Stimulated activated CD8-positive, alpha-beta memory T cell treated with anti-CD3 and anti-CD28 coated beads, Interleukin-12 subunit alpha, Interleukin-12 subunit beta, amount 100 ng/mL, for 24 hours (primary cell): ENCODE measurements around the gene PEAK1.
A peak's percentile ranks its signal among the peaks of the same experiment; 100 is the strongest.

Experiments used
- DNase-seq: peaks from one replicate; pipeline ENCODE4 v3.0.0-alpha.2; 2020; ENCODE audit errors: extremely low read depth

Gene PEAK1

GRCh38 chr15:77419836-77420609 is at the start of gene PEAK1:
Gene PEAK1, minus strand, starts transcription at chr15:77420104. Its CDS starts 238,178 bp downstream, at chr15:77181926.
- DNase-seq, result peak; percentile 99

GRCh38 chr15:77468896-77469295 is 49.0 kb upstream of the PEAK1 start:
- DNase-seq, result no peak

GRCh38 chr15:77466521-77466920 is 46.6 kb upstream of the PEAK1 start:
- DNase-seq, result no peak

GRCh38 chr15:77464129-77464865 is 44.4 kb upstream of the PEAK1 start:
- DNase-seq, result no peak

- no peak for DNase-seq
Observed at GRCh38 chr15:77461486-77461885, 41.6 kb upstream of the PEAK1 start.

- no peak for DNase-seq
Observed at GRCh38 chr15:77459031-77459430, 39.1 kb upstream of the PEAK1 start.

GRCh38 chr15:77457905-77458265 is 38.0 kb upstream of the PEAK1 start:
- DNase-seq, result no peak

- DNase-seq, result no peak
Observed at GRCh38 chr15:77457191-77457904, 37.4 kb upstream of the PEAK1 start.

GRCh38 chr15:77456746-77457145 is 36.8 kb upstream of the PEAK1 start:
- DNase-seq, result no peak

GRCh38 chr15:77455696-77456321 is 35.9 kb upstream of the PEAK1 start:
- no peak for DNase-seq

- no peak for DNase-seq
Observed at GRCh38 chr15:77454951-77455350, 35.0 kb upstream of the PEAK1 start.

- DNase-seq, result no peak
Observed at GRCh38 chr15:77454265-77454664, 34.4 kb upstream of the PEAK1 start.

- DNase-seq, result no peak
Observed at GRCh38 chr15:77446840-77447390, 27.0 kb upstream of the PEAK1 start.

GRCh38 chr15:77440378-77440999 is 20.6 kb upstream of the PEAK1 start:
- DNase-seq, result no peak

- no peak for DNase-seq
Observed at GRCh38 chr15:77437264-77437663, 17.4 kb upstream of the PEAK1 start.

- no peak for DNase-seq
Observed at GRCh38 chr15:77436822-77437221, 16.9 kb upstream of the PEAK1 start.

GRCh38 chr15:77430652-77431051 is 10.7 kb upstream of the PEAK1 start:
- DNase-seq, result no peak

- no peak for DNase-seq
Observed at GRCh38 chr15:77430213-77430612, 10.3 kb upstream of the PEAK1 start.

- DNase-seq, result no peak
Observed at GRCh38 chr15:77426871-77427270, 7.0 kb upstream of the PEAK1 start.

GRCh38 chr15:77426377-77426776 is 6.5 kb upstream of the PEAK1 start:
- no peak for DNase-seq

- DNase-seq, result no peak
Observed at GRCh38 chr15:77425104-77425503, 5.2 kb upstream of the PEAK1 start.

GRCh38 chr15:77421370-77421700 is 1.4 kb upstream of the PEAK1 start:
- DNase-seq, result no peak
